ENCODE measurements around the gene SLC14A1.

GRCh38 chr18:45691816-45692179 lies 32.2 kb upstream of the SLC14A1 start:
- no peak for TF ChIP-seq POLR2A (IDR thresholded peaks at IDR 0.05)
- TF ChIP-seq, protein P1, sequence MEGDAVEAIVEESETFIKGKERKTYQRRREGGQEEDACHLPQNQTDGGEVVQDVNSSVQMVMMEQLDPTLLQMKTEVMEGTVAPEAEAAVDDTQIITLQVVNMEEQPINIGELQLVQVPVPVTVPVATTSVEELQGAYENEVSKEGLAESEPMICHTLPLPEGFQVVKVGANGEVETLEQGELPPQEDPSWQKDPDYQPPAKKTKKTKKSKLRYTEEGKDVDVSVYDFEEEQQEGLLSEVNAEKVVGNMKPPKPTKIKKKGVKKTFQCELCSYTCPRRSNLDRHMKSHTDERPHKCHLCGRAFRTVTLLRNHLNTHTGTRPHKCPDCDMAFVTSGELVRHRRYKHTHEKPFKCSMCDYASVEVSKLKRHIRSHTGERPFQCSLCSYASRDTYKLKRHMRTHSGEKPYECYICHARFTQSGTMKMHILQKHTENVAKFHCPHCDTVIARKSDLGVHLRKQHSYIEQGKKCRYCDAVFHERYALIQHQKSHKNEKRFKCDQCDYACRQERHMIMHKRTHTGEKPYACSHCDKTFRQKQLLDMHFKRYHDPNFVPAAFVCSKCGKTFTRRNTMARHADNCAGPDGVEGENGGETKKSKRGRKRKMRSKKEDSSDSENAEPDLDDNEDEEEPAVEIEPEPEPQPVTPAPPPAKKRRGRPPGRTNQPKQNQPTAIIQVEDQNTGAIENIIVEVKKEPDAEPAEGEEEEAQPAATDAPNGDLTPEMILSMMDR (IDR thresholded peaks at IDR 0.05 in 4 of 5, conservative IDR thresholded peaks at IDR 0.05 in 1 of 5), result no peak
